GM12874 (cell line): ENCODE results near the gene SGF29.

Experiments used
- TF ChIP-seq, protein P1 (sequence below): IDR thresholded peaks from 2 replicates; pipeline ENCODE4 v1.5.1; 2011; ENCODE audit warnings: low read depth, mild to moderate bottlenecking, control low read depth, low read length, moderate library complexity; ENCODE audit not compliant: insufficient read depth

SGF29 gene

DNA sequence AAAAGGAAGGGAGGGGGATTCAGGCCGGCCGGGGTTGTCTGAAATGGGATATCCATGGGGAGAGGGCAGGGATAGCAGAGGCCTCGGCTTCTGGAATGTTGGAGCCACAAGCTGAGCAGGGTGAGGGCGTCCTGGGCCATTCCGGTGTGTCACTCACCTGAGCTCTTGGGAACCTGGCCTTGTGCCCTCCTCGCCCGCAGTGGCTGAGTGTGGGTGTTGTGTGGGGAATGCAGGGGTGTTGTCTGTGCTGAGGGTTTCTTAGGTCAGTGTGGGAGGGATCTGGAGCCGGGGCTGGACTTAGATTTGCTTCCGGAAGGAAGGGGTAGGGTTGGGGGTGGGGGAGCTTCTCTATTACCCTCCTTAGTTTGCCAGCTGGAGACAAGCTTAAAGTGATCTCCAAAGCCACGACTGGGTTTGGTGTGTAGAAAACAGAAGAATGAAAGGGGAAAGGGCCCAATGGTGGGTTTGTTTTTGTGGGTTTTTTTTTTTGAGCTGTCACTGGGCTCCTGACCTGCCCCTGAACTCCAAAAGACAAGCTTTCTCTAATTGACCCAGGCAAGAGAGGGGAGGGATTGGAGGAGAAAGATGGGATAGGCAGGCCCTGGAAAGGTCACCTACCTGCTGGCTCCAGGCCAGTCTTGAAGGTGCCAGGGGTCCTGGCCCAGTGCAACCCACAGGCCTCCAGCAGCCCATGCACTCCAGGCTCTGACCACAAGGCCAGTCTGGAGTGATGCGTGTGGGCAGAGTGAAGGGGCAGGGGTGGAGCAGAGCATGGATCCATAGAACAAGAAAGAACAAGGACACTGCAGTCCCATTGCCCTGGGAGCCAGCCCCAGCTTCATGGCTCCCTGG, 43.3 kb downstream of the SGF29 start, which contains the start of gene SULT1A2:
Gene SULT1A2, minus strand, starts transcription at position 211 of the 852 bp plus-strand sequence. CDS start 1,120 bp downstream, outside the sequence.
- TF ChIP-seq, protein P1, sequence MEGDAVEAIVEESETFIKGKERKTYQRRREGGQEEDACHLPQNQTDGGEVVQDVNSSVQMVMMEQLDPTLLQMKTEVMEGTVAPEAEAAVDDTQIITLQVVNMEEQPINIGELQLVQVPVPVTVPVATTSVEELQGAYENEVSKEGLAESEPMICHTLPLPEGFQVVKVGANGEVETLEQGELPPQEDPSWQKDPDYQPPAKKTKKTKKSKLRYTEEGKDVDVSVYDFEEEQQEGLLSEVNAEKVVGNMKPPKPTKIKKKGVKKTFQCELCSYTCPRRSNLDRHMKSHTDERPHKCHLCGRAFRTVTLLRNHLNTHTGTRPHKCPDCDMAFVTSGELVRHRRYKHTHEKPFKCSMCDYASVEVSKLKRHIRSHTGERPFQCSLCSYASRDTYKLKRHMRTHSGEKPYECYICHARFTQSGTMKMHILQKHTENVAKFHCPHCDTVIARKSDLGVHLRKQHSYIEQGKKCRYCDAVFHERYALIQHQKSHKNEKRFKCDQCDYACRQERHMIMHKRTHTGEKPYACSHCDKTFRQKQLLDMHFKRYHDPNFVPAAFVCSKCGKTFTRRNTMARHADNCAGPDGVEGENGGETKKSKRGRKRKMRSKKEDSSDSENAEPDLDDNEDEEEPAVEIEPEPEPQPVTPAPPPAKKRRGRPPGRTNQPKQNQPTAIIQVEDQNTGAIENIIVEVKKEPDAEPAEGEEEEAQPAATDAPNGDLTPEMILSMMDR: no peak

DNA sequence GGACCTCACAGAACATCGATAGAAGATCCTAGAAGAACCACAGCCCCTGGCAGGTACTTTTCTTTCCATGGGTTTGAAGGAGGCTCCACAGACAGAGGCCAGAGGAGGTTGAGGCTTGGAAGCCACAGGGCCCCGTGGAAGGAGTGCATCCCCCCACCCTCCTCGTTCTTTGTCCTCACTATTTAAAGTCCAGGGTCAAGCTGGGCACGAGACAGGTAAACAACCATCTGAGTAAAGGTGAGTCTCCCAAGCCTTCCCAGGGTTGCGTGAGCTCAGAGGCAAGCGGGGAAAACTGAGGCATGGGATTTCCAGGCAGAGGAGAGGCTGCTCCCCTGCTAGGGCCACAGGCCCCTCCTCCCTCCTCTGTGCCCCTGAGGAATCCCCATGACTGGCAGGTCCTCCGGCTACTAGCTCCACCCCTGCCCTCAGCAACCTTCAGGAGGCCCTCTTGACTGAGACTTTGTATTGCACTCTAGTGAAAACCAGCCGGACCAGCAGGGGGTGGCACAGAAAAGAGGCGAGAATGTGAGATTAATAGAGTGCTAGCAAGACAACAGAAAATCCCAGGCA, 44.1 kb downstream of the SGF29 start:
- TF ChIP-seq, protein P1: no peak

DNA sequence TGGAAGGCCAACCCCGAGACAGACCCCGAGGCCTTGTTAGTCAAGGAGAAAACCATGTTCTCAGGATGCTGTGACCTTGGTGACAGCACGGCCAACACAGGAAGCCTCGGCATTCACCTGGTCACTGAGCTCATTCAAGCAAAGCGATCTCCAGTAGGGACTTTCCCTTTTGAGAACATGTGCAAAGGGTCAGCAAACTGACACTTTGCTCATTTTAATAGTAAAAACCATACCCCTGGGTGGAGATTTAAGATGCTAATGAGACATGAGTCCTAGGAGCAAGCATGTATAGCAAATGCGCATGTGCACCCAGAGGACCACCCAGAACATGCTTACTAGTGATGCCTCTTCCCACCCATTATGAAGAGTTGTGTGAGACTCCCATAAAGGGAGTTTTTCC, 48.8 kb downstream of the SGF29 start:
- TF ChIP-seq, protein P1: no peak

DNA sequence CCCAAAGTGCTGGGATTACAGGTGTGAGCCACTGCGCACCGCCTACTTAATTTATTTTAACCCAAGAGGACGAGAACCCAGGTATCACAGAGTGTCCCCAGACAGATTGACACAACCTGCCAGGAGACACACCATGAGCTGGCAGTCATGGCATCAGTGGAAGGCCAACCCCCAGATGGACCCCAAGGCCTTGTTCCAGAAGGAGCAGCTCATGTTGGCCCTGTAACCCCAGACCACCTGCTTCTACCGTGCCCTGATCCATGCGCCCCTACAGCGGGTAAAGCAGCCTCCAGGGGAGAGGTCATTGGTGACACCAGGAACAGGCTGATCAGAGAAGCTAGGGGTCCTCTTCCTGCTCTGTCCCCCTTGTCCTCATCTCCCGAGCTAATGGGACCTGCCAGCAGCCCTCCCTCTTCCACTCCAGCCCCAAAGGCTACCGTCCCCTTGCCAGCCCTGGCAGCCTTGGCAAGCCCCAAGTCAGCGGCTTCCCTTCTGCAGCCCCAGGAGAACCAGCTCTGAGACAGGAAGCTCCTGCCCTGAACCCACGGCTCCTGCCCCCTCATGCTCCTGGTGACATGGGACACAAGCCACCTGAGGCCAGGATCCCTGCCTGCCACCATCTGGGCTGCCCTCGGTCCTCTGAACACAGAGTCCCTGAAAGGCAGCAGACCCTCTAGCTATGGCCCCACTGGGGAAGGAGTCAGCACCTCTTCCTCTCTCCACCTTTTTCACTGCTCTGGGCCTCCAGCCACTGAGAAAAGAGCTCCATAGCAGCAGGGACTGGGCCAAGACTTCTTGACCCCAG, 49.9 kb downstream of the SGF29 start:
- TF ChIP-seq, protein P1: no peak

DNA sequence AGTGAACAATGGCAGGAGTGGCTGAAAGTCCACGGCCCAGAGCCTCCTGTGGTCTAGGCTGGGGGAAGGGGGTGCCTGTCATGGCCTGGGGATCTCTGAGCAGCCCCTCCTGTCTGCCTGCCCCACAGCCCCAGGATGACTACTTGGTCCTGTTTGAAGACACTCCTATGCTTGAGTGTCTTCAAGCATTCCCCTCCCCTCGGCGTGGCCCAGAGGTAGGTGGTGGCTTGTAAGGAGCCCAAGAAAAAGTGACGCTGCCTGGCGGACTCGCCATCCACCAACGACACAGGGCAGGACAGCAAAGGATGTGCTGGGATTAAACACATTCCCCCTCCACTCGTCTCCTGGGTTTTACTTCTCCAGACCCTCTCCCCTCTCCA, 50.5 kb downstream of the SGF29 start:
- TF ChIP-seq, protein P1: no peak

DNA sequence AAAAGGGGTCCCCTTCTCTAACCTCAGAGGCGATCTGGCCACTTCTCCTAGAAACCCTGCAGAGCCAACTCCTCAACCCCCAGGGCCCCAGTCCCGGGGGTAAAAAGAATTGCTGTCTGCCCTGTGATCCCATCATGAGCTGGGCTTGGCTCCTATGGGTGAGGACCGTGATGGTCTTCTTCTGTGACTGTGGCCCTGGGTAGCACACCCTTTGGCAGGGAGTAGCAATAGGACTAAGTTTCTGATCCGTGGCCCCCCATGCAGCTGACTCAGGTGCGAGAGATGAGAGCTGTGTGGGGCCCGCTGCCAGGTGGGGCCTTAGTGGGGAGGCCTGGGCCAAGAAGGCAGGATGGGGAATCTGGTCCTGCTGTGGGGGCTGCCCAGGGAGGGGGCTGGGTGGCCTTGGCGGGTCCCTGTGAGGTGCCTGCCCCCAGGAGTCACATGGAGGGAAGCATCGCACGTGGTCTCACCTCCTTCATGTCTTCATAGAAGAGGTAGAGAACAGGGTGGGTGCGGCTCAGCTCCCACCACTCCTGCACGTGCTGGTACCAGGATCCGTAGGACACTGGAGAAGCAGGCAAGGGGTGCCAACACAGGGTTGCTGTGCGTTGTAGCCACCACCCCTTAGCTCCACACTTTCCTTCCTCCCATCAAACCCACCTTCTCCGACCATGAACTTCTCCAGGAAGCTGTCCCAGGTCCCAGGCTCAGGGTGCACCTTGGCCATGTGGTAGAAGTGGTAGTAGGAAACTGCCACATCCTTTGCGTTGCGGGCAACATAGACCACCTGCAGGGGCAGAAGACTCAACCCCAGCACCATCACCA, 52.8 kb downstream of the SGF29 start:
- TF ChIP-seq, protein P1: no peak

DNA sequence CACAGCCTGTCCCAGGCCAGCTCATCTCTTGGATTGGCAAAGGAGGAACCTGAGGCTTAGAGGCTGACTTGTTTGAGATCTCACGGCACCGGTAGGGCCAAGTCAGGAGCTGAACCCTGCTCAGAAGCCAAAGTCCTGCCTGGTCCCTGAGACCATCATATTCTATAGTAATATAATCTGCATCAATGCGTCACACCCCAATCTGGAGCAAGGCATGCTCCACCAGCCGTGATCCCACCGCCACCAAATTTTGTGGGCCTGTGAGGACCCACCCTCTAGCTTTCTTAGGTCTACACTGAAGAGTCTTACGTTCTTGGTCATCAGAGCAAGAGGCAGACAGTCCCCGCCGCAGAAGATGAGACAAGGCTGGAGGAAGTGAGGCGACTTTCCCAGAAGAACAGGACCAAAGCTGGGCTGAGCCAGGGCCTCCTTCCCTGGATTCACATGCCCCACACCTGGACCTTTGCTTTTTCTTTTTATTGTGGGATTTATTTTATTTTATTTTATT, 53.5 kb downstream of the SGF29 start:
- TF ChIP-seq, protein P1: no peak
